Gastroesophageal sphincter (tissue), 3 donors: Measurements from ENCODE around the gene FAM240A.

Experiments used
- EP300 ChIP-seq: sonication (generic); formaldehyde crosslinking; IDR thresholded peaks from one replicate; pipeline ENCODE4 v1.6.1; 2017; ENCODE audit warnings: antibody characterized with exemption, mild to moderate bottlenecking
- TF ChIP-seq, protein P1 (sequence below), 4 experiments: fragments of 200-600 bp in 2 of 4; fragments of 450-650 bp in 2 of 4; sonication (generic) in 1 of 4; IDR thresholded peaks; one replicate each; pipeline ENCODE4 v1.5.1; 2017 to 2019; ENCODE audit warnings: antibody characterized with exemption in 4 of 4, mild to moderate bottlenecking in 2 of 4, moderate library complexity in 2 of 4

DNA sequence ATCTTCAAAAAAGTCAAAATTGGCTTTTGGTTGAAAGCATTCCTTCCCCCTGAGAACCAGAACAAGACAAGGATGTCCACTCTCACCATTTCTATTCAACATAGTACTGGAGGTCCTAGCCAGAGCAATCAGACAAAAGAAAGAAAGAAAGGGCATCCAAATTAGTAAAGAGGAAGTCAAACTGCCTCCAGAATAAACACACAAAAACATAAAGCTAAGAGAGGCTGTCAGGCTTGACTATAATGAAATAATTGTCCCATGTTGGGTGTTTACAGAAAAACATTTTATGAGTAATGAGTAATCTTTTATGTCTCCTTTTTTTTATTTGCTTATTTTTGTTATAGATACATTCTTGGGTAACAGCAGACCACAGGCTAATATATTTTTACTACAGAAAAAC lies 18.3 kb upstream of the FAM240A start:
- TF ChIP-seq, protein P1, sequence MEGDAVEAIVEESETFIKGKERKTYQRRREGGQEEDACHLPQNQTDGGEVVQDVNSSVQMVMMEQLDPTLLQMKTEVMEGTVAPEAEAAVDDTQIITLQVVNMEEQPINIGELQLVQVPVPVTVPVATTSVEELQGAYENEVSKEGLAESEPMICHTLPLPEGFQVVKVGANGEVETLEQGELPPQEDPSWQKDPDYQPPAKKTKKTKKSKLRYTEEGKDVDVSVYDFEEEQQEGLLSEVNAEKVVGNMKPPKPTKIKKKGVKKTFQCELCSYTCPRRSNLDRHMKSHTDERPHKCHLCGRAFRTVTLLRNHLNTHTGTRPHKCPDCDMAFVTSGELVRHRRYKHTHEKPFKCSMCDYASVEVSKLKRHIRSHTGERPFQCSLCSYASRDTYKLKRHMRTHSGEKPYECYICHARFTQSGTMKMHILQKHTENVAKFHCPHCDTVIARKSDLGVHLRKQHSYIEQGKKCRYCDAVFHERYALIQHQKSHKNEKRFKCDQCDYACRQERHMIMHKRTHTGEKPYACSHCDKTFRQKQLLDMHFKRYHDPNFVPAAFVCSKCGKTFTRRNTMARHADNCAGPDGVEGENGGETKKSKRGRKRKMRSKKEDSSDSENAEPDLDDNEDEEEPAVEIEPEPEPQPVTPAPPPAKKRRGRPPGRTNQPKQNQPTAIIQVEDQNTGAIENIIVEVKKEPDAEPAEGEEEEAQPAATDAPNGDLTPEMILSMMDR (IDR thresholded peaks at IDR 0.05), result no peak
- no peak for TF ChIP-seq EP300
